ENCODE results near the gene ALG12. TPM values are rescaled to one million over a fixed set of nuclear protein-coding genes. Genes with fewer than 3 reads are reported as not detected.

The ALG12 gene
- total RNA-seq, 1 experiment from 2014 or later: 29.2 TPM

DNA sequence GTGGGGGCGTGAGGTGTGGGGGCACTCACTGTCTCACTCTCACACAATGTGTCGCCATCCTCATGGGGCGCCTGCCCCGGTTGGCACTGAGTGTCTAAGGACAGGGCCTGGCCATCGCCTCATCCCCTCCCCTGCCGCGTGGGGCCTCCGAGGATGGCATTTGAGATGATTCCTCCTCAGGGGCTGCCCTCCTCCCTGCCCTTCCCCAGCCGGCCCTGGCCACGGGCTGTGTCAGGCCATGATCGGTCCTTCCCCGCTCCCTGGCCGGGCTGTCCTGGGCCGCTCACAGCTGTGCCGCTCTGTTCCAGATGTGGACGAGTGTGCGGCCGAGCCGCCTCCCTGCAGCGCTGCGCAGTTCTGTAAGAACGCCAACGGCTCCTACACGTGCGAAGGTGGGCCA is 4.7 kb upstream of the ALG12 start:
- no peak for TF ChIP-seq ETV6 (CRISPR knock-in tag; IDR thresholded peaks at IDR 0.05)
- no peak for TF ChIP-seq MXD4 (CRISPR knock-in tag; IDR thresholded peaks at IDR 0.05; ENCODE audit: borderline replicate concordance)
- TF ChIP-seq TEAD4 (CRISPR knock-in tag; IDR thresholded peaks at IDR 0.05): no peak
- no peak for TF ChIP-seq ZNF423 (CRISPR knock-in tag; IDR thresholded peaks at IDR 0.05)
- TF ChIP-seq GTF2I (CRISPR knock-in tag; conservative IDR thresholded peaks at IDR 0.05): no peak
- no peak for TF ChIP-seq ESRRA (CRISPR knock-in tag; IDR thresholded peaks at IDR 0.05; ENCODE audit: borderline replicate concordance)
- TF ChIP-seq ZNF121 (CRISPR knock-in tag; IDR thresholded peaks at IDR 0.05): no peak
- no peak for TF ChIP-seq NR3C1 (CRISPR knock-in tag; conservative IDR thresholded peaks at IDR 0.05; ENCODE audit: low read depth)
- TF ChIP-seq, protein P1, sequence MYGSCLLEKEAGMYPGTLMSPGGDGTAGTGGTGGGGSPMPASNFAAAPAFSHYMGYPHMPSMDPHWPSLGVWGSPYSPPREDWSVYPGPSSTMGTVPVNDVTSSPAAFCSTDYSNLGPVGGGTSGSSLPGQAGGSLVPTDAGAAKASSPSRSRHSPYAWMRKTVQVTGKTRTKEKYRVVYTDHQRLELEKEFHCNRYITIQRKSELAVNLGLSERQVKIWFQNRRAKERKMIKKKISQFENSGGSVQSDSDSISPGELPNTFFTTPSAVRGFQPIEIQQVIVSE (CRISPR knock-in tag; IDR thresholded peaks at IDR 0.05; ENCODE audit: borderline replicate concordance): no peak
- no peak for TF ChIP-seq SOX15 (CRISPR knock-in tag; IDR thresholded peaks at IDR 0.05)
- TF ChIP-seq NFATC4 (CRISPR knock-in tag; IDR thresholded peaks at IDR 0.05): no peak
- no peak for TF ChIP-seq RELA (CRISPR knock-in tag; IDR thresholded peaks at IDR 0.05; ENCODE audit: borderline replicate concordance)
- no peak for TF ChIP-seq CREM (CRISPR knock-in tag; IDR thresholded peaks at IDR 0.05)
- TF ChIP-seq, protein P2, sequence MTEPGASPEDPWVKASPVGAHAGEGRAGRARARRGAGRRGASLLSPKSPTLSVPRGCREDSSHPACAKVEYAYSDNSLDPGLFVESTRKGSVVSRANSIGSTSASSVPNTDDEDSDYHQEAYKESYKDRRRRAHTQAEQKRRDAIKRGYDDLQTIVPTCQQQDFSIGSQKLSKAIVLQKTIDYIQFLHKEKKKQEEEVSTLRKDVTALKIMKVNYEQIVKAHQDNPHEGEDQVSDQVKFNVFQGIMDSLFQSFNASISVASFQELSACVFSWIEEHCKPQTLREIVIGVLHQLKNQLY (CRISPR knock-in tag; IDR thresholded peaks at IDR 0.05): no peak
- TF ChIP-seq TP53 (CRISPR knock-in tag; IDR thresholded peaks at IDR 0.05): no peak
- TF ChIP-seq, protein P3, sequence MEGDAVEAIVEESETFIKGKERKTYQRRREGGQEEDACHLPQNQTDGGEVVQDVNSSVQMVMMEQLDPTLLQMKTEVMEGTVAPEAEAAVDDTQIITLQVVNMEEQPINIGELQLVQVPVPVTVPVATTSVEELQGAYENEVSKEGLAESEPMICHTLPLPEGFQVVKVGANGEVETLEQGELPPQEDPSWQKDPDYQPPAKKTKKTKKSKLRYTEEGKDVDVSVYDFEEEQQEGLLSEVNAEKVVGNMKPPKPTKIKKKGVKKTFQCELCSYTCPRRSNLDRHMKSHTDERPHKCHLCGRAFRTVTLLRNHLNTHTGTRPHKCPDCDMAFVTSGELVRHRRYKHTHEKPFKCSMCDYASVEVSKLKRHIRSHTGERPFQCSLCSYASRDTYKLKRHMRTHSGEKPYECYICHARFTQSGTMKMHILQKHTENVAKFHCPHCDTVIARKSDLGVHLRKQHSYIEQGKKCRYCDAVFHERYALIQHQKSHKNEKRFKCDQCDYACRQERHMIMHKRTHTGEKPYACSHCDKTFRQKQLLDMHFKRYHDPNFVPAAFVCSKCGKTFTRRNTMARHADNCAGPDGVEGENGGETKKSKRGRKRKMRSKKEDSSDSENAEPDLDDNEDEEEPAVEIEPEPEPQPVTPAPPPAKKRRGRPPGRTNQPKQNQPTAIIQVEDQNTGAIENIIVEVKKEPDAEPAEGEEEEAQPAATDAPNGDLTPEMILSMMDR (IDR thresholded peaks at IDR 0.05): no peak
- TF ChIP-seq, protein P4, sequence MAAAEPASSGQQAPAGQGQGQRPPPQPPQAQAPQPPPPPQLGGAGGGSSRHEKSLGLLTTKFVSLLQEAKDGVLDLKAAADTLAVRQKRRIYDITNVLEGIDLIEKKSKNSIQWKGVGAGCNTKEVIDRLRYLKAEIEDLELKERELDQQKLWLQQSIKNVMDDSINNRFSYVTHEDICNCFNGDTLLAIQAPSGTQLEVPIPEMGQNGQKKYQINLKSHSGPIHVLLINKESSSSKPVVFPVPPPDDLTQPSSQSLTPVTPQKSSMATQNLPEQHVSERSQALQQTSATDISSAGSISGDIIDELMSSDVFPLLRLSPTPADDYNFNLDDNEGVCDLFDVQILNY (CRISPR knock-in tag; IDR thresholded peaks at IDR 0.05): no peak
- peaks cover 9% of the 10 kb centered on the region; the same call in 1 of the 2 replicates for H3K36me3 Mint-ChIP-seq
- ATAC-seq (no peak), DNase-seq (ENCODE audit: low spot score) (no peak)
- no peak overlapping the region for H3K27ac Mint-ChIP-seq
- no peak overlapping the region for H3K4me3 Mint-ChIP-seq
- ChIA-PET POLR2A (no interaction called here), CTCF (no interaction called here)
- no peaks in the 10 kb centered on the region for H3K9me3 Mint-ChIP-seq
- no peaks in the 10 kb centered on the region; the same call in 1 of the 2 replicates for H3K27me3 Mint-ChIP-seq (ENCODE audit: low read depth)
- H3K4me1 Mint-ChIP-seq: peaks cover 14% of the 10 kb centered on the region

DNA sequence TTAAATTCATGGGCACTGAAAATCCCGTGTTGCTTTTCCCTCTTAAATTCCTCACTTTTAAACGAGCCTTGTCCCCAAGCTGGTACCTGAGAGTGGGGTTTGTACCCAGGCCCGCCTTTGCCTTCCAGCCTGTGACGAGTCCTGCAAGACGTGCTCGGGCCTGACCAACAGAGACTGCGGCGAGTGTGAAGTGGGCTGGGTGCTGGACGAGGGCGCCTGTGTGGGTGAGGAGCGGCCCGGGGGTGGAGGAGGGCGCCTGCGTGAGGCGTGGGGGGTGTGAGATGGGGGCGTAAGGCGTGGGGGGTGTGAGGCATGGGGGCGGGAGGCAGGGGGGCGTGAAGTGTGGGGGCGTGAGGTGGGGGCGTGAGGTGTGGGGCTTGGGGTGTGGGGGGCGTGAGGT is 4.2 kb upstream of the ALG12 start:
- Mint-ChIP-seq H3K9me3 (no peaks in the 10 kb centered on the region), H3K4me3 (no peak overlapping the region), H3K27me3 (ENCODE audit: low read depth) (no peaks in the 10 kb centered on the region; the same call in 1 of the 2 replicates), H3K27ac (peak overlapping the region; percentile 49; the same call in 1 of the 2 replicates), H3K4me1 (peaks cover 14% of the 10 kb centered on the region), H3K36me3 (peaks cover 9% of the 10 kb centered on the region; the same call in 1 of the 2 replicates)
- ATAC-seq: no peak
- POLR2A ChIA-PET: no interaction called here
- no peak for DNase-seq (ENCODE audit: low spot score)
- CTCF ChIA-PET: no interaction called here
- no peak for TF ChIP-seq ZNF263 (CRISPR knock-in tag; IDR thresholded peaks at IDR 0.05; ENCODE audit: low read depth)
- no peak for TF ChIP-seq TEAD1 (CRISPR knock-in tag; IDR thresholded peaks at IDR 0.05)
- TF ChIP-seq IRF2 (CRISPR knock-in tag; IDR thresholded peaks at IDR 0.05; ENCODE audit: borderline replicate concordance, low read depth): no peak
- no peak for TF ChIP-seq CREB1 (CRISPR knock-in tag; IDR thresholded peaks at IDR 0.05)
- TF ChIP-seq, protein P5, sequence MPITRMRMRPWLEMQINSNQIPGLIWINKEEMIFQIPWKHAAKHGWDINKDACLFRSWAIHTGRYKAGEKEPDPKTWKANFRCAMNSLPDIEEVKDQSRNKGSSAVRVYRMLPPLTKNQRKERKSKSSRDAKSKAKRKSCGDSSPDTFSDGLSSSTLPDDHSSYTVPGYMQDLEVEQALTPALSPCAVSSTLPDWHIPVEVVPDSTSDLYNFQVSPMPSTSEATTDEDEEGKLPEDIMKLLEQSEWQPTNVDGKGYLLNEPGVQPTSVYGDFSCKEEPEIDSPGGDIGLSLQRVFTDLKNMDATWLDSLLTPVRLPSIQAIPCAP (CRISPR knock-in tag; IDR thresholded peaks at IDR 0.05): no peak
- TF ChIP-seq SP1 (CRISPR knock-in tag; conservative IDR thresholded peaks at IDR 0.05): no peak
- TF ChIP-seq, protein P6, sequence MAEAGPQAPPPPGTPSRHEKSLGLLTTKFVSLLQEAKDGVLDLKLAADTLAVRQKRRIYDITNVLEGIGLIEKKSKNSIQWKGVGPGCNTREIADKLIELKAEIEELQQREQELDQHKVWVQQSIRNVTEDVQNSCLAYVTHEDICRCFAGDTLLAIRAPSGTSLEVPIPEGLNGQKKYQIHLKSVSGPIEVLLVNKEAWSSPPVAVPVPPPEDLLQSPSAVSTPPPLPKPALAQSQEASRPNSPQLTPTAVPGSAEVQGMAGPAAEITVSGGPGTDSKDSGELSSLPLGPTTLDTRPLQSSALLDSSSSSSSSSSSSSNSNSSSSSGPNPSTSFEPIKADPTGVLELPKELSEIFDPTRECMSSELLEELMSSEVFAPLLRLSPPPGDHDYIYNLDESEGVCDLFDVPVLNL (CRISPR knock-in tag; IDR thresholded peaks at IDR 0.05; ENCODE audit: borderline replicate concordance, low read depth): no peak
- TF ChIP-seq ZNF317 (CRISPR knock-in tag; IDR thresholded peaks at IDR 0.05; ENCODE audit: borderline replicate concordance, low read depth): no peak
- TF ChIP-seq, protein P7, sequence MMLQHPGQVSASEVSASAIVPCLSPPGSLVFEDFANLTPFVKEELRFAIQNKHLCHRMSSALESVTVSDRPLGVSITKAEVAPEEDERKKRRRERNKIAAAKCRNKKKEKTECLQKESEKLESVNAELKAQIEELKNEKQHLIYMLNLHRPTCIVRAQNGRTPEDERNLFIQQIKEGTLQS (CRISPR knock-in tag; conservative IDR thresholded peaks at IDR 0.05): no peak
- no peak for TF ChIP-seq SOX15 (CRISPR knock-in tag; IDR thresholded peaks at IDR 0.05)
- TF ChIP-seq, protein P8, sequence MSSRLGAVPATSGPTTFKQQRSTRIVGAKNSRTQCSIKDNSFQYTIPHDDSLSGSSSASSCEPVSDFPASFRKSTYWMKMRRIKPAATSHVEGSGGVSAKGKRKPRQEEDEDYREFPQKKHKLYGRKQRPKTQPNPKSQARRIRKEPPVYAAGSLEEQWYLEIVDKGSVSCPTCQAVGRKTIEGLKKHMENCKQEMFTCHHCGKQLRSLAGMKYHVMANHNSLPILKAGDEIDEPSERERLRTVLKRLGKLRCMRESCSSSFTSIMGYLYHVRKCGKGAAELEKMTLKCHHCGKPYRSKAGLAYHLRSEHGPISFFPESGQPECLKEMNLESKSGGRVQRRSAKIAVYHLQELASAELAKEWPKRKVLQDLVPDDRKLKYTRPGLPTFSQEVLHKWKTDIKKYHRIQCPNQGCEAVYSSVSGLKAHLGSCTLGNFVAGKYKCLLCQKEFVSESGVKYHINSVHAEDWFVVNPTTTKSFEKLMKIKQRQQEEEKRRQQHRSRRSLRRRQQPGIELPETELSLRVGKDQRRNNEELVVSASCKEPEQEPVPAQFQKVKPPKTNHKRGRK (CRISPR knock-in tag; IDR thresholded peaks at IDR 0.05; ENCODE audit: borderline replicate concordance): no peak

Measured in WTC11 (cell line).